Tibial nerve (tissue), 4 donors: ENCODE results near the gene LOX.

Source experiments
- CTCF ChIP-seq, 5 experiments: fragments of 200-600 bp in 3 of 5; fragments of 450-650 bp in 2 of 5; sonication (generic) in 3 of 5; IDR thresholded peaks; one replicate each; pipeline ENCODE4 v1.5.1; 2016 to 2019; ENCODE audit warnings: antibody characterized with exemption in 5 of 5, mild to moderate bottlenecking in 3 of 5, moderate library complexity in 2 of 5
- EP300 ChIP-seq, 2 donors: sonication (generic); formaldehyde crosslinking; IDR thresholded peaks; one replicate each; pipeline ENCODE4 v1.6.1; 2017; ENCODE audit warnings: antibody characterized with exemption in 2 of 2, mild to moderate bottlenecking in 1 of 2

GRCh38 chr5:122030251-122030650 is 47.8 kb downstream of the LOX start:
- TF ChIP-seq EP300 (IDR thresholded peaks at IDR 0.05) (no peak), CTCF (IDR thresholded peaks at IDR 0.05) (no peak)
